GM18867 (cell line): ENCODE data around the gene ITIH6.
"Not testable (repeated sequence)": the region's sequence is repeated elsewhere in the genome, so short reads cannot be mapped to it uniquely, and the experiment has no call there.

ENCODE experiments used
- ATAC-seq: cut with Tn5 transposase; IDR thresholded peaks from one replicate; pipeline ENCODE4 v1.9.1; 2021; ENCODE audit warnings: mild to moderate bottlenecking, moderate library complexity; ENCODE audit not compliant: unreplicated experiment

ITIH6 gene

DNA sequence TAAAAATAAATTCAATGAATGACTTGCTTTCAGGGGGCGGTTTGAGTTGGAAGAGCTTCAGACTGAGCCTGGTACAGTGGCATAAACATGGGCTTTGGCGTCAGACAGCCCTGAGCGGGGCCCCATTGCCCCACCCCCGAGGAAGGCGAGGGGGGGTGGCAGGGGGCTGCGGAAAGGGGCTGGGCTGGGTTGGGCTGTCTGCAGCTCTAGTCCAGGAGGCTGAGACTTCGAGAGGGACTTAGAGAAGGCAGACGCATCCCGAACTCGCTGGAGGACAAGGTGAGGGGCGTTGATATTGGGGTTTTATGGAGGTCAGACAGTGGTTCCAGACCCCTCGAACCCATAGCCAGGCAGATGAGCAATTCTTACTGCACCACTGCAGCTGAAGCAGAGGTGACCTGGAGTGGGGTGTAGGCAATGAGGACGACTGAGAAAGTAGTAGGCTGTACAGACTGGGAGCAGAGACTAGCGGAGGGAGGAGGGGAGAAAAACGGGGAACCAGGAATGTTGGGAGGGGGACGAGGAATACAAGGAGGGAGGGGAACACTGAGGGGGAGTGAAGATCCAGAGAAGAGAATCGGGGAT, 9.6 kb upstream of the ITIH6 start, which contains the start of gene MAGED2:
Gene MAGED2 (plus strand): TSS at position 222 of the 585 bp plus-strand sequence. CDS start 1,587 bp downstream, outside the sequence.
- no peak for ATAC-seq

DNA sequence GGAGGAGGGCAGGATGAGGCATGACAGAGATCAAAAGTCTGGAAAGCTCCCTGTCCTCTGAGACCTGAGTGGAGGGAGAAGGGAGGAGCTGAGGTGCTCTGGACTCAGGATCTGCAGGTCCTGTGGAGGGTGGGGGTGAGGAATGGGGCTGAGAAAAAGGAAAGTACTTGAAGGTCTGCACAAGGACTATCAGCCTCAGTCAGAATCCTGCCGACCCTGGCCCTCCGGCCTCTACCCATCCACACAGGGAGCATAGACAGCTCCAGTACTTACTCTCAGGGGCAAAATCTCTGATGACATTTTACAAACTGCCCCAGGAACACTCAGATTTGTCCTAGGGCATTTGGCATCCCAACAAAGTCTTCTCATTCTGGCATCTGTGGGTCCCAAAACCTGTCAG, 991 bp upstream of the ITIH6 start:
- ATAC-seq, result no peak

DNA sequence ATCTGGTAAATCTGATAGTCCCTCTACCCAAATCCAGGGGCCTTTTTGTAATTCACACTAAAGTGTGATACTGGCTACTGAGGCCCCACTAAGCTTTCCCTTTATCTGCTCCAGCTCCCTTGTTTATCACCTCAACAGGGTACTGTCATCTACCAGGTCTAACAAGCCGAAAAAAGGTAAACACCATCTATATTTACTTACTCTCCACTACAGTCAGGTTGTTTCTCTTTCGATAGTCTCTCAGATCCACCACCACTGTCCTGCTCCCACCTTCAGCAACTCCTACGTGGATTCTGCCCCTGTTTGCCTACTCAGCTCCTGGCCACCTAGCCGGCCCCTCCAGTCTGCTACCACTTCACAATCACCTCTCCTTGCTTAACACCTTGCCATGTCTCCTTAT, 3.3 kb downstream of the ITIH6 start:
- no peak for ATAC-seq

DNA sequence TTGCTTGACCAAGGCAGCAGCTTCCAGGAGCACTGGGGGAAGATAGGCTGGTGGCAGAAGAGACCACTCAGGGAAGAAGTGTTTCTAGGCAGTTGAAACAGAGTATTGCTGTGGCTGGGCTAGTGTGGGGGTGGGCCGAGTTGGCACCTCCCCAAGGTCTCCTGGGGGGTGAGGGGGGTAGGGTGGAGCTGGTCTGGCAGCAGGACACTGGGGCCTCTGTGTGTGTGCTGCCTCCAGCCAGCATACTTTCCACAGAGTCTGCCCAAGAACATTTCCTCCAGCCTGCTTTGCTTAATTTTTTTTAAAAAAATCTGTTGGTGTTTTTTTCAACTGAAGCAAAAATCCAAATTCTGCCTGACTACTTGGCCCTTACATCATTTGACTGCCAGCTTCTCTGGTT, 4.0 kb downstream of the ITIH6 start:
- no peak for ATAC-seq

DNA sequence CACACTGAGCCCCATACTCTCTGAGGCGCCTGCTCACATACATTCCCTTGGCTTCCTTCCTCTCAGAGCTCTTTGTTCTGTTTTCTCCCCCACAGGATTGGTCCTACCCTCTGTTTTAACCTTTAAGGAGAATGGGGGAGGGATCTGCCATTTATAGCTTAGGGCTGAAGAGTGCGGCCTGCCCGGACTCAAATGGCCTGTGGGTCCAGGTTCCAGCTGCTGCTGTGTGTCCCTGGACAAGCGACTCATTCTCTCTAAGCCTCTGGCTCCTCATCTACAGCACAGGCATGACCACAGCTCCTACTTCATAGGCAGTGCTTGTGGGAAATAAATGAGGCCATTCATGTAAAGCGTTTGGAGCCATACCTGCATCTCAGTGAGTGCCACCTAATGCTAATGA, 8.7 kb downstream of the ITIH6 start:
- ATAC-seq, result not testable (repeated sequence)

DNA sequence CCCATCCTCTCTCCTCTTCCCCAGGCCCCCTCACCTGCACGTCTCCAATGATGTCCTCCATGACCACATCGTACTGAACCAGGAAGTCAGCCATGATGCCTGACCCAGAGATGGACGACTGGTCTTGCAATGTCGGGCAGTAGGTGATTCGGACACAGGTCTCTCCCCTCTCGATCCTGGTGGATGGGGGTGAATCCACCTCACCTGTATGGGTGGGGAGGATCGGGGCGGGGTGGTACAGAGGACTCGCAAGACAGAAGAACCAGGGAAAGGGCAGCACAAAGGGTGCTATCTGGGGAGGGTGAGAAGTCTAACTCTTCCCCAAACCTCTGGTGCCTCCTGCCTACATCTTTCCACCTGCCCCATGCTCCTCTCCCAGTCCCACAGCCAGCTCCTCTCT, 9.6 kb downstream of the ITIH6 start:
- ATAC-seq, result no peak

DNA sequence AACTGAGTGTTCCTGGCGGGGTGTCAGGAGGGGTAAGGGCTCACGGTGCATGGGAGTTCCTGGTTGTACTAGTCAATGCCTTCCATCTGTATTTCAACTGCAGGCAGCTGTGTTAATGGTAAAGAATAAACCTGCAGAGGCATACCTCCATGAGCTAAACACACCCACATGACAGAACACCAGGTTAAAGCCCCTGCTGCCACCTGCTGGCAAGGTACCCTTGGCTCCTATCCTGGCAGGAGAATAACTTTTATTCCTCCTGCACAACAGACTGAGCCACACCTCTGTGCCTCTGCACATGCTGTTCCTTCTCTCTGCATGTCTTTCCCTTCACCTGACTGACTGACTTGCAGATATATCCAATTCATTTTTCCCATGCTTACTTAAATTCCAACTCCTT, 11.1 kb downstream of the ITIH6 start:
- ATAC-seq, result peak; percentile 74

DNA sequence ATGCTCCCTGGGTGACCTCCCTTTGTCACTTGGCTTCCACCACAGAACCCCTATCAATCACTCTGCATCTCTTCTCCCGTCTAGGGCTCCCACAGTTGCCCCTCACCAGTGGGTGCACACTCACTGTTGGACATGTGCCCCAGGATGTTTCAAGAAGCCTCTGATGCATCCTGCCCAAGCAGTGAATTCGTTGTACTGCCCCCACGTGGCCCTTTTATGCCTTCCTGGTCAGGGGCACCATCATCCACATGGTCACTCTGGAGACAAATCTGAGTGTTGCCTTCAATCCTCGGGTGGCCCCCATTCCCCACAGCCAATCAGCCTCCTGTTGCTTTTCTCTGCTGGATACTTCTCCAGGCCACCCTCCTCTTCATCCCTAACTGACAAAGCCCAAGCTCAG, 12.2 kb downstream of the ITIH6 start:
- ATAC-seq, result no peak

DNA sequence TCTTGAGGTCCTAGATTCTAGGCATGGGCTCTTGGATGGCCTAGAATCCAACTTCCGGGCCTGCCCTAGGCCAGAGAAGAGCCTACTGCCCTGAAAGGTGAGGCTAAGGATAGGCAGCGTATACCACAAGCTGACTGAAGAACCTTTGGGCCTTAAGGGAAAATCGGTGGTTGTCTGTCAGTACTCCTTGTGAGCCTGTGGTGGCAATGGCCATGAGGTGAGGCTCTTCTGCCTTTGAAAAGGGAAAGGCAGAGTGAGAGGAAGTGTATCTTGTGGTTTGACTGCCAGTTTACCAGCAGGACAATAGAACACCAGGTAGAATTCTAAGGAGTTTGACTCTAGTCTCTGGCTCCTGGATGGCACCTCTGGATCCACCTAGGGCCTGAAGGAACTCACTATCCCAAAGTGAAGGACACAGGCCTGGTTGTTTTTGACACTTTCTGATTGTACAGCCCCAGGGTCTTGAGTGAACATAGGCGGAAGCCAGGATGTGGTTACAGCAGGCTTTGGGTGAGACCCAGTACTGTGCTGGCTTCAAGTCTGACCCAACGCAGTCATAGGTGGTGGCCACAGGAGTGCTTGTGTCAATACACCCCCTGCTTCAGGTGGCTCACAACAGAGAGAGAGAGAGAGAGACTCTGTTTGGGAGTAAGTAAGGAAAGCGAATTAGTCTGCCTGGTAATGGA, 20.9 kb downstream of the ITIH6 start:
- ATAC-seq, result no peak

DNA sequence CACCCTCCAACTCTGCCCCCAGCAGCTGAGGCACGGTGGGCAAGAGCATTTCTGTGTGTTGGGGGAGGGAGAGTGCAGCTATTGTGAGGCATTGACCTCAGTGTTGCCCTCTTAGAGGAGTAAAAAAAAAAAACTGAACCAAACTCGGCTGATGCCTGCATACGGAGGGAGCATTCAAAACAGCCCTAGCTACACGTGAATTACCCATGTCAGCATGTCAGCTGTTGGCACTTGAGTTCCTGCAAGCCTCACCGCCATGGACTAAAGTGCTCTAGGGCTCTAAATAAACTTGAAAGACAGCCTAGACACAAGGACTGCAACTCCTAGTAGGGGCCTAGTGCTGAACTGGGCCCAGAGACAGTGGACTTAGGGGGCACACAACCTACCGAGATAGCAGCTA, 22.0 kb downstream of the ITIH6 start:
- no peak for ATAC-seq

DNA sequence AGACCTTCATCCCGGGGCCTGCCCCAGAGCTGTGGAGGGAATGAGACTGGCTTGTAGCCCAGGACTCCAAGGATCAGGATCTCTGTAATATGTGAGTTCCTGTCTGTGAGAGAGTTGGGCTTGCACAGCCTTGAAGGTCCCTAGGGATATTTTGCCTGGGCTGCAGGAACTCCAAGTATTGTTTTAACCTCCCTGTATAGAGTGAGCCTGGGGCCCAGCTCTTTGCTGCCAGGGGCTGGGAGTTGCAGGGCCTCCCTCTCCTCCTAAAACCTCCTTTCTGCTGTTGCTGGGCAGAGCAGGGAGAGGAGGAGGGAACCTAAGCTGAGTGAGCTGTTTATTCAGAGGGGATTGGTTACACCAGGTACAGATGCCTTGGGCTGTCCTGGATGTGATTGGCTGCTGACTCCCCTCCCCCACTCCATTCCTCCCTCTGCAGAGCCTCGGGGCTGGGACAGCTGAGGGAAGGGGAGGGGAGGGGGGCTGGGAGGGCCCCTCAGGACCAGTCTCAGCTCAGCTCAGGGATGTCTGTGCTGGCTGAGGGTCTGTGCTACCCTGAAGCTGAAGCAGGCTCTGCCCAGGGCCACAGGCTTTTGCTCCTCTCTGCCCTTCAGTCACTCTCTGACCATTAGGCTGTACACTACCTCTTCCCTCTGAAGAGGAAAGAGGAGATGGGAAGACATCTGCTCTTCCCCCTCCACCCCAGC, 23.5 kb downstream of the ITIH6 start:
- ATAC-seq, result not testable (repeated sequence)

DNA sequence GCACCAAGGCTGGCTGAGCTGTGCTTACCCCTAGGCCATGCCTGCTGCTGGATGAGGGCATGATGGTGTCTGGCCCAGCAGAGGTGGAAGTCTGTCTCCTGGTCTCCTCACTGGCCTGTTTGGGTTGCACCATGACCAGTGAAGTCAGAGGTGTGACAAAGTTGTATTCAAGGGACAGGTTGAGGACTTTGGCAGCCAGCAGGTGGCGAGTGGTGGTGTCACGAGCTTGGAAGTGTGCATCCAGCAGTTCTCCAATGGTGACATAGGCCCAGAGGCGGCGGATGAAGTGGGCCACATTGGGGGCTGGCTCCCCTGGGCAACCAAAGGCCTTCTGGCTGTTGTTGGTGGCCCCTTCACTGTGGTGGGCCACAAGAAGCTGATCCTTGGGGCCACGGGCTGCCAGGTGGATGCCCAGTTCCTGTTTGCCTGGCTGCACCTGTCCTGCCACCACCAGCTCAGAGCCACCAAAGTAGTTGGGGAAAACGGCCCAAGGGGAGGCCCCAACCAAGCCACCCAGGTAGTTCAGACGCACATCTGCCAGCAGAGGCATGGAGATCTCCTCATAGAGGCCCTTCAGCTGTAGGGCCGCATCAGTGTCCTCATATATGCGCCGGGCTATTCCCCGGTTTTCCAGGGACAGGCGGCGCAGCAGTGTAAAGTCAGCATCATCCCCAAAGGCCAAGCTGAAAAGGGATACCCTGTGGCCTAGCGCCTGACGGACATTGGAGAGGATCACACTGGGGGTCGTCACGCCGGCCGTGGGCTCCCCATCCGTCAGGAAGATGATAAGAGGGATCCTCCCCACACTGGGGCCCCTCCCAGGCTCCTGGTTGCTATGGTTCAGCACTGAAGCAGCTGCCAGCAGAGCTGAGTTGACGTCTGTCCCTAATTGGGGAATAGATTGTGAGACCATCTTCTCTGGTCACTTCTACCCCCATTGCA, 39.7 kb downstream of the ITIH6 start:
- ATAC-seq, result no peak

DNA sequence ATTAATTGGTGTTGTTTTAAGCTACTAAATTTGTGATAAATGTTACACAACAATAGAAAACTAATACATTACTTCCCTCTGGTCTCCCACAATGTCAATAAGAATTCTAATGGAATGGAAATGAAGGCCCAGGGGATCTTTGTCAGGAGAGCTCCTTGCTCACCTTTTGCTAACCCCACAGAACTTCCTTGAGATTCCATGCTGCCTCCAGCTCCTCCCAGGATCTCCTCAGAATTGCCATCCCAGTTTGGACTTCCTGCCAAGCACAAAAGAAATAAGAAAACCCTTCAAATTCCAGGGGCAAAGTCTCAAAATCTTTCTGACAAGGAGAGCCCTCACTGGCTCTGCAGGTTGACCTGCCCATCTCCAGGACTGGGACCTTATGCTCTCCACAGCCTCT, 43.2 kb downstream of the ITIH6 start:
- ATAC-seq, result no peak

DNA sequence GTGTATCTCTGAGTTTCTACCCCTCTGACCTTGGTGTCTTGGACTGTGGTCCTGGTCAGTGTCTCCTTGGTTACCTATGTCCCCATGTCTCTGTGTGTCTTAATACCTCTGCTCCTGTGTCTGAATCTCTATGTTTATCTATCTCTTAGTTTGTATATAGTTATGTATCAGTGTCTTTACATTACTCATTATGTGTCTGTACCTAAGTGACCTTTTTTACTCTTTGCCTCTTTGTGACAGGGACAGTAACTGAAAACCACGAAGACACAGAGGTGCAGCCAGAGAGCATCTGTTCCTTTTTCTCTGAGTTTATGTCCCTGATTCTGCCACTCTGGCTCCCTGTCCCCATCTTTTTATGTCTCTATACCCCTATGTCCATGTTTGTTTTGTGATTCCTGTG, 49.4 kb downstream of the ITIH6 start:
- ATAC-seq, result no peak

DNA sequence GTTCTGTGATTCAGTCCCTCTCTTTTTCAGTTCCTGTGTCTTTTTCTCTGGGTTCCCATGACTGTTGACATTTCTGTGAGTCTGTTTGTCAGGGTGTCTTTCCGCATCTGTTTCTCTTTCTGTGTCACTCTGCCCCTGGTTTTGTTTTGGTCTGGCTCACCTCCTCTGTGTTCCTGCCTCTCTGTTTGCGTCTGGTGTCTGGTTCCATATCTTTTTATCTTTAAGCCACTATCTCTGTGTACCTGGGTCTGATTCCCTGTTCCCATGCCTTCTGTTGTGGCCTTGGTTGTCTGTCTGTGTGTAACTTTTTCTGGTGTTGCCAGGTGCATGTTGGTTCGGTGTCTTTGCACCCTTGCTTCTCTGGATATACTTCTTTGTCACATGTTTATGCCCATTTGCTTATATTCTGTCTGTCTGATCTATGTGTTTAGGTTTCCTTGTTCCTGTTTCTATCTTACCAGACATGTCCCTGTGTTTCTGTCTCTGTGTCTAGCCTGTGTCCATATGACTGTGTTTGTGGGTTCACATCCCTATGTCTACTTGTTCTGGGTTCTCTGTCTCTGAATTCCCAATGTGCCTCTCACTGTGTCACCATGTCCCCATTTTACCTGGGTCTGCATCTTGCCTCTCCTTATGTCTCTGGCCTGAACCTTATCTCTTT, 50.2 kb downstream of the ITIH6 start:
- no peak for ATAC-seq

DNA sequence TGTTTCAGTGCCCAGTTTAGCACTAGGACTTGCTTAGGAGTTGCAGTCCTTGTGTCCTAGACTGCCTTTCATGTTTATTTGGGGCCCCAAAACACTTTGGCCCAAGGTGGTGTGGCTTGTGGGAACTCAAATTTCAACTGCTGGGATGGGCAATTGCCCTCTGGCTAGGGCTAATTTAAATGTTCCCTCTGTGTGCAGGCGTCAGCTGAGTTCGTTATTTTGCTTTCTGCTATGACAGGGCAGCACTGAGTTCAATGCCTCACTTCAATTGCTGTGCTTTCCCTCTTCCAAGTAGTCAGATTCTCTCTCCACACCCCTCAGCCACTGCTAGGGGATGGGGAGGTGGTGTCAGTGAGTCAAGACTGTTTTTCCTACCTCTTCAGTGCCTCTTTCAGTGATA, 51.1 kb downstream of the ITIH6 start:
- no peak for ATAC-seq

DNA sequence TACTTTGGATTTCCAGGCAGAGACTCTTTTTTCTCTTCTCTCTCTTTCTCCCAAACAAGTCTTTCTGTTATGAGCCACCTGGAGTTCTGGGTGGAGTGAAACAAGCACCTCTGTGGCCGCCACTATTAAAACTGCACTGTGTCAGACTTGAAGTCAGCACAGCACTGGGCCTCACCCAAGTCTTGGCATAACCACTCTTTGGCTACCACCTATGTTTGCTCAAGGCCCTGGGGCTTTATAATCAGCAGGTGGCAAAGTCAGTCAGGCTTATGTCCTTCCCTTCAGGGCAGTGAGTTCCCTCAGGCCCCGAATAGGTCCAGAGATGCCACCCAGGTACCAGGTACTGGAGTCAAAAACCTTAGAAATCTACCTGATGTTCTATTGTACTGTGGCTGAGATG, 52.4 kb downstream of the ITIH6 start:
- no peak for ATAC-seq

DNA sequence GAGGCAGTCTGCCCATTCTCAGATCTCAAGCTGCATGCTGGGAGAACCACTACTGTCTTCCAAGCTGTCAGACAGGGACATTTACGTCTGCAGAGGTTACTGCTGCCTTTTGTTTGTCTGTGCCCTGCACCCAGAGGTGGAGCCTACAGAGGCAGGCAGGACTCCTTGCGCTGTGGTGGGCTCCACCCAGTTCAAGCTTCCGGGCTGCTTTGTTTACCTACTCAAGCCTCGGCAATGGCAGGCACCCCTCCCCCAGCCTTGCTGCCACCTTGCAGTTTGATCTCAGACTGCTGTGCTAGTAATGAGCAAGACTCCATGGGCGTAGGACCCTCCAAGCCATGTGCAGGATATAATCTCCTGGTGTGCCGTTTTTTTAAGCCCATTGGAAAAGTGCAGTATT, 59.5 kb downstream of the ITIH6 start:
- ATAC-seq, result not testable (repeated sequence)

DNA sequence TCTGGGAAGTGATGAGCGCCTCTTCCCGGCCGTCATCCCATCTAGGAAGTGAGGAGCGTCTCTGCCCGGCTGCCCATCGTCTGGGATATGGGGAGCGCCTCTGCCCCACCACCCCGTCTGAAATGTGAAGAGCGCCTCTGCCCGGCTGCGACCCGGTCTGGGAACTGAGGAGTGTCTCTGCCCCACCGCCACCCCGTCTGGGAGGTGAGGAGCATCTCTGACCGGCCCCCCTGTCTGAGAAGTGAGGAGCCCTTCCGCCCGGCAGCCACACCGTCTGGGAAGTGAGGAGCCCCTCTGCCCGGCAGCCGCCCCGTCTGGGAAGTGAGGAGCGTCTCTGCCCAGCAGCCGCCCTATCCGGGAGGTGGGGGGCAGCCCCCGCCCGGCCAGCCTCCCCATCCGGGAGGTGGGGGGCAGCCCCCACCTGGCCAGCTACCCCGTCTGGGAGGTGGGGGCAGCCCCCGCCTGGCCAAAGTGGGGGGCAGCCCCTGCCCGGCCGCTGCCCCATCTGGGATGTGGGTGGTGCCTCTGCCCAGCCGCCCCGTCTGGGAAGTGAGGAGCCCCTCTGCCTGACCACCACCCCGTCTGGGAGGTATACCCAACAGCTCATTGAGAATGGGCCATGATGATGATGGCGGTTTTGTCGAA, 61.6 kb downstream of the ITIH6 start:
- ATAC-seq, result not testable (repeated sequence)

DNA sequence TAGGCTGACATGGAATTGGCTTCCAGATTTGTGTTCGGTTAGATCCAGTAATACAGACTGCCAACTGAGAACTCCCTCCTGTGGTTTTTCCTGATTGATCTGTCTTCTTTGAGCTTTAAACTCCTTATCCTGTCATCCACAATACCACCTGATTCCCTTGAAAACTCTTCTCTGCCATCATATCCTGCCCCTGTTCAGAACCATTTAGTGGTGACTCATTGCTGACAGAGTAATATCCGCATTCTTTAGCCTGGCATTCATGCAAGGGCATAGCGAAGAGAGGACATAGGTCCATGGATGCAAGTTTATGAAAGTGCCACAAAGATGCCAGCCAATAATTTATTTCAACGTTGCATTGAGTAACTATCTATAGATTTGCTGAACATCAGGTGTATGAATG, 76.6 kb downstream of the ITIH6 start:
- ATAC-seq, result no peak
